Stimulated activated CD4-positive, alpha-beta T cell treated with anti-CD3 and anti-CD28 coated beads, Interleukin-2, amount 100 ng/mL, for 24 hours (primary cell): ENCODE results near the gene CAPN7.
"Not testable (repeated sequence)": the region's sequence is repeated elsewhere in the genome, so short reads cannot be mapped to it uniquely, and the experiment has no call there.

Experiments
- DNase-seq, 2 donors: peaks; one replicate each; pipeline ENCODE4 v3.0.0-alpha.2; 2020

The CAPN7 gene

DNA sequence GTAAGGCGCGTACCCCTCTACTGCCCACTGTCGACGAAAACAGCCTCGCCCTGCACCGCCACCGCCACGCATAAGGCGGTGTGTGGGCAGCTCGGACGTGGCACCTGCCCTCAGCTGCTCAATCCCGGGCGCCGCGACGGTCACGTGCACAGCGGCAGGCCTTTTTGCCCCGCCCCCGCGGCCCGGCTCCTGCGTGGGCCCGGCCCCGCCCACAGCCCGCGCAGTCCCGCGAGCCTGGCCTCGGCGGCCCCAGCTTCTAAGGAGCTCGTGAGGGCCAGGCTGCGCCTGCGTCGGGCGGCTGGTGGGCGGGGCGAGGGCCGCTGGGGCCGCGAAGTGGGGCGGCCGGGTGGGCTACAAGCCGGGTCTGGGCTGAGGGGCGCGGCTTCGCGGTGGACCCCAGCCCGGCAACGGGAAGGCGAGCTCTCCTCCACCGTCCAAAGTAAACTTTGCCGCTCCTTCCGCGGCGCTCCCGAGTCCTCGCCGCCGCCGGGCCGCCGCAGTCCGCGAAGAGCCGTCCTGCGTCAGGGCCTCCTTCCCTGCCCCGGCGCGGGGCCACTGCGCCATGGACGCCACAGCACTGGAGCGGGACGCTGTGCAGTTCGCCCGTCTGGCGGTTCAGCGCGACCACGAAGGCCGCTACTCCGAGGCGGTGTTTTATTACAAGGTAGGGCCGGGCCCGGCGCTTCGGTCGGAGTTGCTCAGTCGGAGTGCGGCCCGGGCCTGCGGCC is at the start of gene CAPN7:
Gene CAPN7 (plus strand): TSS at position 313 of the 728 bp plus-strand sequence. CDS start 250 bp downstream, at position 563.
- peak; percentile 94 to 96 for DNase-seq

DNA sequence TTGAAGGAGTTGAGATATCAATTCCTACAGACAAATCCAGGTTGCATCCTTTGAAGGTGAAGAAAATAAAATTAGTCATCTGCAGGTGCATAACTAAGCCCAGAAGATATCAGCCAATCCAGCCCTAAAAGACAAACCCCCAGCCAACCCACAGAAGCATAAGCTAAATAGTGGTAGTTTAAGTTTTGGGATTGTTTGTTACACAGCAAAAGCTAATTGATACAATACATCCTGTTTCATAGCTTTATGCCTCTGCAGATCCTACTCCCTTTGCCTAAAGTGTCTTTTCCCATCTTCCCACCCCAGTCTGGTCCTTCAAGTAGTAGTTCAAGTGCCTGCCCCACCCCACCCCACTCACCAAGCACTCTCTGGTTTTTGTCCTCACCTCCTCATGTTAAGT is 48.6 kb upstream of the CAPN7 start:
- DNase-seq = no peak

DNA sequence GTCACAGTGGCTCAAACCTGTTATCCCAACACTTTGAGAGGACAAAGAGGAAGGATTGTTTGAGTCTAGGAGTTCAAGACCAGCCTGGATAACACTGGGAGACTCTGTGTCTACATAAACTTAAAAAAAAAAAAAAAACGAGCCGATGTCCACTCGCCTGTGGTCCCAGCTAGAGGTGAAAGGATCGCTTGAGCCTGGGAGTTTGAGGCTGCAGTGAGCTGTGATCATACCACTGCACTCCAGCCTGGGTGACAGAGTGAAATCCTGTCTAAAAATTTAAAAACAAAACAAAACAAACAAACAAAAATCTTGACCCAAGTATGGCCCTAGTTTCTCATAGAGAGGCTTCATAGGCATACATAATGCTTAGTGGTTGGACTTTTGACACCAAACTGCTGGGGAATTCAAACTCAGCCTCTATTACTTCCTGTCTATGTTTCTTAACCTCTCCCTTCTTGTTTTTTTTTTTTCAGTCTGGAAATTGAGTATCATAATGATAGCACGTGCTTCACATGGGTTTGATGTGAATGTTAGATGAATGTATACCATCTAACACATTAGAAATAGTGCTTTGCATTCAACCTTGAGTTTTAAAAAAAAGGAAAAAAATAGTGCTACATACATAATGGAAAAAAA is 46.4 kb upstream of the CAPN7 start:
- DNase-seq = no peak

DNA sequence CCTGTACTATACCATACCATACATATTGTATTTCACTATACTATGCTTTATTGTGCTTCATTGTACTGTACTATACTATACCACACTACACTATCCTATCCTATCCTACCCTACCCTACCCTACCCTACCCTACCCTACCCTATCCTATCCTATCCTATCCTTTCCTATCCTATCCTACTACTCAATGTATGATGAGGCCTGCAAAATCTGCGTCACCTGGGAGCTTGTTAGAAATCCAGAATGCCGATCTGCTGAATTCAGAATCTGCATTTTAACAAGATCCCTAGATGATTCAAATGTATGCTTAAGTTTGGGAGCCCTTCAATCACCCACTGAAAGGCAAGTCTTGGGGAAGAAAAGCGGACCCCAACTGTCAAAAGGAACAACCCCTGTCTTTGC is 45.4 kb upstream of the CAPN7 start:
- no peak for DNase-seq

DNA sequence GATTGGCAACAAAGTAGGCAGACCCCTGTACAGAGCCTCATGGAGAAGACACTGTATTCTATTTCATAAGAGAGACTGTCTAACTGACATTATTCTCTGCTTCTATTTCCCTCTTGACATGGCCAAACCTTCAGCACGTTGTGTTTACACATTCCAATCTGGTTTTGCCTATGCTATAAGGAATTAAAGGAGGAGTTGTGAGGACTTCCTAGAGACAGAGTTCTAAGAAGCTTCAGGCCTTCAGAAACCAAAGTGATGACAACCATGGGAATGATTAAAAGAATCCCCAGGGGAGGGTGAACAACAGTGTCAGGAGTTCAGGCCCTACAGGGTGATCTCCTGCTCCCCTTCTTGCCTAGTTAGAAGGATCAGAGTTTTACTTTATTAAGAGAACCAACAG is 44.9 kb upstream of the CAPN7 start:
- no peak for DNase-seq

DNA sequence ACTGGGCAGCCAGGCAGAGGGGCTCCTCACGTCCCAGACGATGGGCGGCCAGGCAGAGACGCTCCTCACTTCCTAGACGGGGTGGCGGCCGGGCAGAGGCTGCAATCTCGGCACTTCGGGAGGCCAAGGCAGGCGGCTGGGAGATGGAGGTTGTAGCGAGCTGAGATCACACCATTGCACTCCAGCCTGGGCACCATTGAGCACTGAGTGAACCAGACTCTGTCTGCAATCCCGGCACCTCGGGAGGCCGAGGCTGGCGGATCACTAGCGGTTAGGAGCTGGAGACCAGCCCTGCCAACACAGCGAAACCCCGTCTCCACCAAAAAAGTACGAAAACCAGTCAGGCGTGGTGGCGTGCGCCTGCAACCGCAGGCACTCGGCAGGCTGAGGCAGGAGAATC is 42.4 kb upstream of the CAPN7 start:
- DNase-seq = not testable (repeated sequence)

DNA sequence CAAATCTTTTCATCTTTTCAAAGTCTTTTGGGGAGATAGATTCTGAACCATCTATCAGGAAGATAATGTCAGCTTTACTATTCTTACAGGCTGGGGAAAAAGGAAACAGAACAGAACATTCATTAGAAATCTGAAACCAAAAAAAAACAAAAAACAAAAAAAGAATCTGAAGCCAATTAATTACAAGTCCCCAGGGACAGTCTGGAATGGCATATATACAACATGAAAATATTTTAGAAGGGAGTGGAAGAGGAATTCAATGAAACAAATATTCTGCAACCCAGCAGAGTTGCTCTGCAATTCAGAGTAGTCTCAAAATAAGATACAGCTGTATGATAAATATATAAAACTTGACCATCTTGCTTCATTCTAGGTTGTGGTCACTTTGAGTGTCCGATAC is 41.7 kb upstream of the CAPN7 start:
- DNase-seq = no peak

DNA sequence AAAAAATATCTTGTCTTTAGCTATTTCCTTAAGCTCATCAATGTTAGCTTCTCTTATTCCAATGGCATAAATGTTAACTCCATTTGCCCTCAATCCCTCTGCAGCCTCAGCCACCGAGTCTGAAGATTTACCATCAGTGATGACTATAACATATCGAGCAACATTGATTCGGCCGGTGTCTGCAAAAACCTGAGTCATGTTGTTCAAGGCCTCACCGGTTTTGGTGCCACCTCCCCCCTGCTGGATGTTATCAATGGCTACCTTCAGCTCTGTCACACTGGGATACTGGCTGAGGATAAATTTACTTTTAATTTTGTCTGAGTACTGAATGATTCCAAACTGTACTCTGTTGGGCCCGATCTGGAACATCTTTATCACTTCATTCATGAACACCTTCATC is 41.0 kb upstream of the CAPN7 start:
- DNase-seq = no peak

DNA sequence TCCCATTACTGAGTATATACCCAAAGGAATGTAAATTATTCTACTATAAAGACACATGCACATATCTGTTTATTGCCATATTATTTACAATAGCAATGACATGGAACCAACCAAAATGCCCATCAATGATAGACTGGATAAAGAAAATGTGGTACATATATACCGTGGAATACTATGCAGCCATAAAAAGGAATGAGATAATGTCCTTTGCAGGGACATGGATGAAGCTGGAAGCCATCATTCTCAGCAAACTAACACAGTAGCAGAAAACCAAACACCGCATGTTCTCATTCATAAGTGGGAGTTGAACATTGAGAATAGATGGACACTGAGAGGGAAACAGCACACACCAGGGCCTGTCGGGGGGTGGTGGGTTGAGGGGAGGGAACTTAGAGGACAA is 39.7 kb upstream of the CAPN7 start:
- DNase-seq = not testable (repeated sequence)

DNA sequence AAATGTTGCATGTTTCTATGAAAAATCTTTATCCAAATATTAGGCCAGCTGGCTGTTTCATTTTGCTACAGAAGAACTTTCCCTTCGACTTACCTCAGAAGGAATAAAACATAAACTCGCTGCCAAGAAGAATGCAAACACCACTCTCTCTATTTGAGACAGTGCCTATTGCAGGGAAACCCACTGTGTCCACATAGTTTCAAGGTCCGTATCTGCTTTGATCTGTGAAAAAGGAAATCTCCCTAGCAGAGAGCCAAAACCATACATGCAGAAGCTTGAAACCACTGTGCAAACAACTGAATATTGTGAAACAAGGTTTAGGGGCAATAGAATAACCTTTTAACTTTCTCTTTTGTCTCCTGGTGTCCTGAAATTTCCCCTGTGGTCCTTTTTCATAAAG is 35.0 kb upstream of the CAPN7 start:
- no peak for DNase-seq

DNA sequence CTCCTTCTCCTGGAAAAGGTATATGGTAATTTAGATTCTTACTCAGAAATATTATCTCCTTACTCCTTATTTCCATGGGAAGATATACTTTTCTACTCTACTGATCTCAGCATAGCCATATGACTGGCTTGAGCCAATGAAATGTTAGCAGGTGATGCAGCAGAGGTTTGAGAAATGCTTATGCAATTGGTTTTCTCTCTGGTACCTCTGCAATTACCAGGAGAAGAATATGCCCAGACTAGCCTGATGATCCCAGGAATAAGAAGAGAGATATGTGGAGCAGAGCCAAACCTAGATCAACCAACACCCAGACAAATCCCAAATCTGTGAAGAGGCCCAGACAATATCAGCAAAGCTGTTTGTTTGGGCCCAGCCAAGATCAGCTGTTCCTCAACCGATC is 33.2 kb upstream of the CAPN7 start:
- no peak for DNase-seq

DNA sequence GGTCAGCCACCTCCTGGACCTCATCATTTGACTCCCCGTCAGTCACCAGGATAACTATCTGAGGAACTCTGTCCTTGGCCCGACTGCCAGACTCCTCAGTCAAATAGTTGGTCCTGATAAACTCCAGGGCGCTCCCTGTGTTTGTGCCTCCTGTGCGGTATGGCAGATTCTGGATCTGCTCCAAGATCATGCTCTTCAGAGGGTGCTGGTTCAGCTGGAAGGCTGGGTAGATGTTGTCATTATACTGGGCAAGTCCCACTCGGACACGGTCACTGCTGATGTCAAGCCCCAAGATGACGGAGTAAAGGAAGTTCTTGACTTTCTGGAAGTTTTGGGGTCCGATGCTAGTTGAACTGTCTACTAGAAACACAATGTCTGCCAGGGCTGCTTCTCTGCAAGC is 31.1 kb upstream of the CAPN7 start:
- DNase-seq = no peak

DNA sequence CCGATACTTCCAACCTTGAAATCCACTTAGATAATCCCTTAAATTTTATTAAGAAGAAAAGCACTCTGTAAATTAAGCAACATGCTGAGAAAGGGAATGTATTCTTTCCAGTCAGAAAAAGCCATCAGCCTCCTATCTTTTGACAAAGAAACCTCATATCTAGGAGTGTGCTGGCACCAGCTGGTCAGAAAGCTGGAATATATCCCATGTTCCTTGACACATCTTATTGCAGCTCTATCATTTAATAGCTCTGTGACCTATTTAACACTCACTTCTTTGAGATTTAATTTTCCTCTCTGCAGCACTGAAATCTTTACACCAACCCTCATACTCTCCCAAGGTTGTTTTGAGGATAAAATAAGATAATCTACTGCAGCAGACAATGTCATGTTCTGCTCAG is 30.4 kb upstream of the CAPN7 start:
- DNase-seq = no peak

DNA sequence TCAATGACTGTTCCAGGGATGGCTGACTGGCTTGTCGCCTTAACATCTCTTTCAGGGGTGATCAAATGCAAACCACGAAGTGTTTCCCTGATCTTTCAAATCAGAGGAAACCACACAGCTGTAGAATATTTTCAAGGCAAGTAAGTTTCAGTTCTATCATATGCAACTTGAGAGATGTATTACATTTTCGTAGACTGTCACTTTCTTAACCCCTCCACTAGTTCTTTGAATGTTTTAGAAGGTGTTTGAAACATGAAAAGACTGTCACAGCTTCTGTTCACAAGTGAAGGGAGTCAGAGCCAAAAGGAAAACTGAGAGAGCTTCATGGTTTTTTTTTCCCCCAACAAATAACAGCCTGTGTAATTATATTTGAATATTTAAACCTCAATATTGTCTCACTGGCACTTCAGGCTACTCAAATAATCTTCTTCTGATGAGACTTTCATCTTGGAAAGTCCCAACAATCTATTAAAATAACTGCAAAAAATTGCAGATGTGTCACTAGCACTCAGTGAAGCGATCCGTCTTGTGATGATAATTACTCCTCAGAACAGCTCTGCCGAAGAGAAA is 25.9 kb upstream of the CAPN7 start:
- DNase-seq = no peak

DNA sequence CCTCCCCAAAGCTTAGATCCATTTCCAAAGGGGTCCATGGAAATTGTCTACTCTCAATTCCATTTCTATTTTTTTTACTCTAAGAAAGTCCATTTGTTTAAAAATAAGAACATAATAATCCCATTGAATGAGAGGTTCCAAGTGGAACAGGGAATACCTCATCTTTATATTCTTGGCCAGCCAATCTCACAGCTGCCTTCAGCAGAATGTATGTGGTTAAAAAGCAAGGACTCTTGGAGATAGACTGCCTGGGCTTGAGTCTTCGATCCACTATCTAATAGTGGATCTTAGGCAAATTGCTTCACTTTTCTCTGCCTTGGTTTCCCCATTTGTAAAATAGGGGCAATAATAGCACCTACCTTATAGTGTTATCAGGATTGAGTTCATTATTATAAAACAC is 24.5 kb upstream of the CAPN7 start:
- no peak for DNase-seq

DNA sequence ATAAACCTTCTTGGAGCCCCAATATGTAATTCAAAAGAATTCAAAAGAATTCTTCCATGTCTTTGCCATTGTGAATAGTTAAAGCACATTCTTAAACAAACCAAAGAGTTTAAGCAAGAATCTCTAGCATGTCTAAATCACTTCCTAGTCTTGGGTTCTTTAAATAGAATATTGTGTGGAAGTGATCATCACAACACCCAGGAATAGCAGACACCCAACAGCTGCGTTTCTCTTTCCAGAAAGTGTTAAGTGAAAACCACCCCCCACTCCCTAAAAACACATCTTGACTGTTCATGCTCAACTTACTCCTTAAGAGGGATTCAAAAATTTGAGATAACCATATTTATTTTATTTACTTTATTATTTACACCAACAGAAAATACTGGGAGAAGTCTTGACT is 24.1 kb upstream of the CAPN7 start:
- no peak for DNase-seq

DNA sequence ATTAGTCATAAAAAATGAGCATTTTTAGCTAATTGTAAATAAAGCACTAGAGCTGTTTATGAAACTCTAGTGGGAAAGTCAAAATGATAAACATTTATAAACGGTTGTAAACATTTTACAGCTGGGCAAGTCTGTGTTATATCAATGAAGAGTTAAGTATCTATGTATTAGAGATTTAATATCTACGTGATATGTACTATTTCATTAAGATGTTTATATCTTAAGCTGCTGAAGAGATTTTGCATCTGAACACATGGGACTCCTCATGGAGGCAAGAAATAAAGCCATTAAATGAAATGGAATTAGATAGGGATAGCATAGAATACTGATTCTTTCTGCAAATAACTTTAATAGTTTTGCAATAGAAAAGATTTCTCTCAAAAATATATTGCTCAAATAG is 23.0 kb upstream of the CAPN7 start:
- DNase-seq = no peak

DNA sequence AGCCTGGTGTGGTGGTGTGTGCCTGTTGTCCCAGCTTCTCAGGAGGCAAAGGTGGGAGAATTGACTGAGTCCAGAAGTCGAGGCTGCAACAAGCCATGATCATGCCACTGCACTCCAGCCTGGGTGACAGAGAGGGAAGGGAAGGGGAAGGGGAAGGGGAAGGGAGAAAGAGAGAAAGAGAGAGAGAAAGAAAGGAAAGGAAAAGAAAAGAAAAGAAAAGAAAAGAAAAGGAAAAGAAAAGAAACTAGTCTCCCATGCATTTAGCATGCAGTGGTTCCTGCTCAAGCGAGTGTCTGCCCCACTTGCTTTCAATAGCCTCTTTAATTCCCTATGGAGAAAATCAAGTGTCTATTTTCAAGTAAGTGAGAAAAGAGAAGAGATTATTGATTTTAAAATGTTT is 20.6 kb upstream of the CAPN7 start:
- no peak for DNase-seq

DNA sequence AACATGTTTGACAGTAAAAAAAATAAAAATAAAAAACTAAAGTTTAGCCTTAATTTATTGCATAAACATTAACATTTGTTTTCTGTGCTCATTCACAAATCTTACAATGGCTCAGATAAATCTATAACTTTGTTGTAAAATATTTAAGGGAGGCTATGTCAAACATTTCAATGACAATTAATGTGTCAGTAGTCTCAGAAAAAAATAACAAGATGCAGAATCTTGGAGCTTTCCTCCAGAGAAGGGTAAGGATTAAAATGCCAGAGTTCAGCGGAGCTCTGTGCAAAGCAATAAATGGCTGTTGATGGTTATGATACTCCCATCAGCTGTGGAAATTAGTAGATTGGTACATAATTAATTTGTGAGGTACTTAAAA is 20.0 kb upstream of the CAPN7 start:
- DNase-seq = no peak

DNA sequence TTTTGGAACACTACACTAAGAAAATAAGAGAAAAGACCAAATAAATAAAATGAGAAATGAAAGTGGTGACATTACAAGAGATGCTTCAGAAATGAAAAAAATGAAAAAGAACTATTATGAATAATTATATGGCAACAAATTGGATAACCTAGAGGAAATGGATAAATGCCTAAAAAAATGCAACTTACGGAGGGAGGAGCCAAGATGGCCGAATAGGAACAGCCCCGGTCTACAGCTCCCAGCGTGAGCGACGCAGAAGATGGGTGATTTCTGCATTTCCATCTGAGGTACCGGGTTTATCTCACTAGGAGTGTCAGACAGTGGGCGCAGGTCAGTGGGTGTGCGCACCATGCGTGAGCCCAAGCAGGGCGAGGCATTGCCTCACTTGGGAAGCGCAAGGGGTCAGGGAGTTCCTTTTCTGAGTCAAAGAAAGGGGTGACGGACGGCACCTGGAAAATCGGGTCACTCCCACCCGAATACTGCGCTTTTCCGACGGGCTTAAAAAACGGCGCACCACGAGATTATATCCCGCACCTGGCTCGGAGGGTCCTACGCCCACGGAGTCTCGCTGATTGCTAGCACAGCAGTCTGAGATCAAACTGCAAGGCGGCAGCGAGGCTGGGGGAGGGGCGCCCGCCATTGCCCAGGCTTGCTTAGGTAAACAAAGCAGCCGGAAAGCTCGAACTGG is 19.4 kb upstream of the CAPN7 start:
- not testable (repeated sequence) for DNase-seq

DNA sequence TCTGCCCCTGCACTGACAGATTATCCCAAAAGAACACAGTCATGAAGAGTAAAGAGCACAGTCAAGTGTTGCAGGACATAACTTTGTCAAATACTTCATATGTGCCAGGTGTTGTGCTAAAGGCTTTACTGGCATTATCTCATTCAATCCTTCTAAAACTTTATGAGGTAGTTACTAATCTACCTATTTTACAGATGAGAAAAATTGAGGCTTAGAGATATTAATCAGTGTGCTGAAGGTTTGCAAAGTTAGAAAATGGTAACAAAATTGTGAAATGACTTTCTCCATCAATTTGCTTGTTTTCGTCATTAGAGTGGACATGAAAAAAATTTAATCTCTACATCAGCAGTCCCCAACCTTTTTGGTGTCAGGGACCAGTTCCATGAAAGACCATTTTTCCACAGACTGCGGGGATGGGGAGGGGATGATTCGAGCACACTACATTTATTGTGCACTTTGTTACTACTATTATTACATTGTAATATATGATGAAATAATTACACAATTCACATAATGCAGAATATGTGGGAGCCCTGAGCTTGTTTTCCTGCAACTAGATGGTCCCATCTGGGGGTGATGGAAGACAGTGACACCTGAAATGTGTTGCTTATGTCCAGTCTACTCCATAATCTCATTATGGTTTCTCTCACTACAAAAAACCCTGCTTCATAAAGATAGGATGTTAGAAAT is 8.6 kb upstream of the CAPN7 start:
- DNase-seq = no peak

DNA sequence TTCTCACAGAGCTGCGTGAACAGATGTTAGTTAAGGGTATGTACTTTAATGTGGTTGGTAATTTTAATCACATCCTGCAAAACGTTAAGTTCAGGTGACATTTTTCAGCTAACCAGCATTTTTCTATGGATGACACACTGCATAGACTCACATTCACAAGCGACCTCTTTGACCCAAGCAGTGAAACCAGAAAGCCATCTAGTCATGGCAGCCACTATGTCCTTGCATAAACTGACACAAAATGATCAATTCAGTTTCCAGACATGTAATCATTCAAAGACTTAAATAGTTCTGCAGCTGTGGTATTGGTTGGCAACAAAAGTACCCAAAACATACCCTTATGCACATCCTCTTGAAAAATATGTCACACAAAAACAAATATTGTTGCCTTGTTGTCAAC is 7.4 kb upstream of the CAPN7 start:
- no peak for DNase-seq

DNA sequence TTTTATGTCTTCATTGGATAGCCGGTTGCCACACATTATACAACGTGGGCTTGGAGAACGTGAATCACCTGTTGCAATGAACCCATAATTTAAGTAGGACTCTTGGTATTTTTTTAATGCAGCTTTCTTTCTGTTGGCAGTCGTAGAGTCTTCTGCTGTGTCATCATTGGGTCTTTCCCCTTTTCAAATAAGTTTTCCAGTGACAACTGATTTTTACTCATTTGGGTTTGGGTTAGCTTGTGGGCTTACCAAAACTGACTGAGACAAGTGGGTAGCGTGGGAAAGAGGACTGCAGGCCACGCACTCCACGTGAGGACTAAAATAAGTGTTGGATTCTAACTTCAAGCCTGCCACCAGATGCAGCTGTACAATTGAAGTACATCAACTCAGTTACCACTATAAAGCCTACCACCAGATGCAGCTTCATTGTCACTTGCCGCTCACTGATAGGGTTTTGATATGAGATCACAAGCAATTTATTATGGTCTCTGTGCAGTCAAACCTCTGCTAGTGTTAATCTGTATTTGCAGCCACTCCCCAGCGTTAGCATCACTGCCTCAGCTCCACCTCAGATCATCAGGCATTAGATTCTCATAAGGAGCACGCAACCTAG is 6.4 kb upstream of the CAPN7 start:
- DNase-seq = no peak
